ENCODE measurements around the gene NPC1. TPM values are rescaled to one million over a fixed set of nuclear protein-coding genes. Genes with fewer than 3 reads are reported as not detected.

NPC1 gene
- total and polyA plus RNA-seq, 2 of the 8 experiments (the other 6 are each of a cell fraction or from before 2014, with no cell fraction given), result 34.1 to 39.5 TPM

- TF ChIP-seq CHD7 (IDR thresholded peaks at IDR 0.05; ENCODE audit: insufficient replicate concordance, low read length), result no peak
- TF ChIP-seq POU5F1 (IDR thresholded peaks at IDR 0.05; ENCODE audit: low read depth, low read length), result no peak
- no peak for TF ChIP-seq PHF8 (conservative IDR thresholded peaks at IDR 0.05; ENCODE audit: low read depth, low read length)
Observed at GRCh38 chr18:23585897-23586248, 433 bp downstream of the NPC1 start (continued).

Measured in H1 (cell line).